Astrocyte (in vitro differentiated cells and primary cell): ENCODE data around the gene TNFAIP8L2. TPM values are rescaled to one million over a fixed set of nuclear protein-coding genes. Genes with fewer than 3 reads are reported as not detected.

Source experiments
- DNase-seq: peaks from one replicate; pipeline ENCODE4 v3.0.0-alpha.2; 2010; ENCODE audit warnings: low read depth
- FAIRE-seq: peaks from 2 replicates; lab custom pipeline; 2011; peaks lifted over from hg19 to GRCh38; lab: Jason Lieb, UNC
- H2AFZ ChIP-seq: 2 replicates; pipeline ENCODE4 v1.6.0; 2012; ENCODE audit warnings: low read depth, low read length, inconsistent platforms
- H3K27ac ChIP-seq: 2 replicates; pipeline ENCODE4 v1.5.1; 2011; ENCODE audit warnings: low read depth, low read length, inconsistent platforms
- H3K27me3 ChIP-seq: 2 replicates; pipeline ENCODE4 v1.6.0; 2011; ENCODE audit warnings: low read length, inconsistent platforms; ENCODE audit not compliant: insufficient read depth
- H3K36me3 ChIP-seq: 2 replicates; pipeline ENCODE4 v1.5.1; 2011; ENCODE audit warnings: low read length, inconsistent platforms; ENCODE audit not compliant: insufficient read depth
- H3K4me1 ChIP-seq: 2 replicates; pipeline ENCODE4 v1.5.1; 2011; ENCODE audit warnings: low read length, inconsistent platforms; ENCODE audit not compliant: insufficient read depth
- H3K4me2 ChIP-seq: 2 replicates; pipeline ENCODE4 v1.6.0; 2012; ENCODE audit warnings: low read length, inconsistent platforms
- H3K4me3 ChIP-seq: 2 replicates; pipeline ENCODE4 v1.5.1; 2011; ENCODE audit warnings: low read depth, mild to moderate bottlenecking, low read length, inconsistent platforms; ENCODE audit not compliant: insufficient read depth
- H3K79me2 ChIP-seq: 2 replicates; pipeline ENCODE4 v1.6.0; 2012; ENCODE audit warnings: mild to moderate bottlenecking, low read length, inconsistent platforms; ENCODE audit not compliant: insufficient read depth
- H3K9ac ChIP-seq: 2 replicates; pipeline ENCODE4 v1.6.0; 2012; ENCODE audit warnings: mild to moderate bottlenecking, low read length, inconsistent platforms
- H3K9me3 ChIP-seq: 2 replicates; pipeline ENCODE4 v1.5.1; 2012; ENCODE audit warnings: low read depth, mild to moderate bottlenecking, low read length, inconsistent platforms; ENCODE audit not compliant: insufficient read depth
- H4K20me1 ChIP-seq: 2 replicates; pipeline ENCODE4 v1.6.0; 2012; ENCODE audit warnings: low read length, inconsistent platforms; ENCODE audit not compliant: insufficient read depth
- H3K27ac Mint-ChIP-seq: one replicate; pipeline ENCODE4 v1.8.0; 2021; ENCODE audit warnings: mild to moderate bottlenecking, mixed read lengths; ENCODE audit not compliant: unreplicated experiment
- H3K27me3 Mint-ChIP-seq: one replicate; pipeline ENCODE4 v1.8.0; 2021; ENCODE audit warnings: low read depth, mixed read lengths; ENCODE audit not compliant: unreplicated experiment
- H3K36me3 Mint-ChIP-seq: one replicate; pipeline ENCODE4 v1.8.0; 2021; ENCODE audit warnings: low read depth, mixed read lengths; ENCODE audit not compliant: unreplicated experiment
- H3K4me1 Mint-ChIP-seq: one replicate; pipeline ENCODE4 v1.8.0; 2021; ENCODE audit warnings: low read depth, mixed read lengths; ENCODE audit not compliant: unreplicated experiment
- H3K4me3 Mint-ChIP-seq: one replicate; pipeline ENCODE4 v1.8.0; 2021; ENCODE audit warnings: mild to moderate bottlenecking, moderate library complexity, mixed read lengths; ENCODE audit not compliant: unreplicated experiment
- H3K9me3 Mint-ChIP-seq: one replicate; pipeline ENCODE4 v1.8.0; 2021; ENCODE audit warnings: mild to moderate bottlenecking, mixed read lengths; ENCODE audit not compliant: unreplicated experiment
- EZH2 ChIP-seq: IDR thresholded peaks from 2 replicates; pipeline ENCODE4 v1.6.1; 2012; ENCODE audit warnings: mild to moderate bottlenecking, low read length, inconsistent platforms; ENCODE audit not compliant: insufficient read depth
- total RNA-seq: library from RNA; stranded (reverse); gene quantifications from 2 replicates; pipeline ENCODE4 v1.2.1, GENCODE V29; 2021
- TF ChIP-seq, protein P1 (sequence below): IDR thresholded peaks from 2 replicates; pipeline ENCODE4 v1.5.1; 2011; ENCODE audit warnings: low read depth, mild to moderate bottlenecking, inconsistent platforms, low read length, moderate library complexity; ENCODE audit not compliant: insufficient read depth

The TNFAIP8L2 gene
- total RNA-seq, 1 donor from 2014 or later = not detected

DNA sequence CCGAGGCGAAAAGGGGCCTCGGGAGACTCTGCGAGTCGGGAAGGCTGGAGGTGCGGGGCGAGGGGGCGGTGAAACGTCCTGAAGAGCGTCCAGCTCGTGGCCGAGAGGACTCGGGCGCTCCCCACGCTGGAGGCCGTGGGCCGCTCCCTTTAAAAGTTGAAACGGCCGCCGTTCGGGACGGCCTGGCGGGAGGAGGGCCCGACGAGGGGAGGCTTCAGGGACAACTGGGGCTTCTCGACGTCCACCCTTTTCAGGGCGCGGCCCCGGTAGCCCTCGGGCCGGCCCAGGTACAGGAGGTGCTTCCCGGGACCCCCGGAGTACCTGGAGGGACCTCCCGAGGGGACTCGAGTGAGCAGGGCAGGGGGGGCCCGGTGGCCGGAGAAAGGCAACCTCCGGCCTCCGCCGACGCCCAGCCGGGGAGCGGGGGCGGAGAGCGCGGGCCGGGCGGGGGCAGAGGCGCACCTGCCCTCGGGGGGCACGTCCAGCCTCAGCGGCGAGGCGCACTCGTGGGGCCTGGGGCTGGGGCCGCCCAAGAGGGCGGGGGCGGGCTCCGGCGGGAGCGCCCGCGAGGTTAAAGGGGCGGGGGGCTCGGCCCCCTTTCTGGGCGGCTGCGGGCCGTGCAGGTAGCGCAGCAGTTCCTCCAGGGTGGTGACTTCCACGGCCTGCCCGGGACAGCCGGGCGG is 24.0 kb upstream of the TNFAIP8L2 start:
- H3K9ac ChIP-seq = peak overlapping the region; percentile 52
- no peak for DNase-seq
- peaks cover 27% of the 10 kb centered on the region for H3K36me3 Mint-ChIP-seq
- H3K4me1 Mint-ChIP-seq = no peaks in the 10 kb centered on the region
- H3K9me3 ChIP-seq = no peaks in the 10 kb centered on the region
- H3K4me3 Mint-ChIP-seq = no peak overlapping the region
- peaks cover 2% of the 10 kb centered on the region for H3K27me3 ChIP-seq
- peaks cover 2% of the 10 kb centered on the region for H3K9me3 Mint-ChIP-seq
- H3K4me2 ChIP-seq = peak overlapping the region; percentile 83
- FAIRE-seq = no peak
- no peaks in the 10 kb centered on the region for H4K20me1 ChIP-seq
- H2AFZ ChIP-seq = peak overlapping the region; percentile 79
- no peaks in the 10 kb centered on the region for H3K79me2 ChIP-seq
- TF ChIP-seq, protein P1, sequence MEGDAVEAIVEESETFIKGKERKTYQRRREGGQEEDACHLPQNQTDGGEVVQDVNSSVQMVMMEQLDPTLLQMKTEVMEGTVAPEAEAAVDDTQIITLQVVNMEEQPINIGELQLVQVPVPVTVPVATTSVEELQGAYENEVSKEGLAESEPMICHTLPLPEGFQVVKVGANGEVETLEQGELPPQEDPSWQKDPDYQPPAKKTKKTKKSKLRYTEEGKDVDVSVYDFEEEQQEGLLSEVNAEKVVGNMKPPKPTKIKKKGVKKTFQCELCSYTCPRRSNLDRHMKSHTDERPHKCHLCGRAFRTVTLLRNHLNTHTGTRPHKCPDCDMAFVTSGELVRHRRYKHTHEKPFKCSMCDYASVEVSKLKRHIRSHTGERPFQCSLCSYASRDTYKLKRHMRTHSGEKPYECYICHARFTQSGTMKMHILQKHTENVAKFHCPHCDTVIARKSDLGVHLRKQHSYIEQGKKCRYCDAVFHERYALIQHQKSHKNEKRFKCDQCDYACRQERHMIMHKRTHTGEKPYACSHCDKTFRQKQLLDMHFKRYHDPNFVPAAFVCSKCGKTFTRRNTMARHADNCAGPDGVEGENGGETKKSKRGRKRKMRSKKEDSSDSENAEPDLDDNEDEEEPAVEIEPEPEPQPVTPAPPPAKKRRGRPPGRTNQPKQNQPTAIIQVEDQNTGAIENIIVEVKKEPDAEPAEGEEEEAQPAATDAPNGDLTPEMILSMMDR = no peak
- TF ChIP-seq EZH2 = no peak
- no peak overlapping the region for H3K4me3 ChIP-seq
- H3K27me3 Mint-ChIP-seq = peaks cover 39% of the 10 kb centered on the region
- H3K27ac ChIP-seq = no peak overlapping the region
- no peaks in the 10 kb centered on the region for H3K36me3 ChIP-seq
- H3K4me1 ChIP-seq = peaks cover 9% of the 10 kb centered on the region
- H3K27ac Mint-ChIP-seq = no peak overlapping the region

DNA sequence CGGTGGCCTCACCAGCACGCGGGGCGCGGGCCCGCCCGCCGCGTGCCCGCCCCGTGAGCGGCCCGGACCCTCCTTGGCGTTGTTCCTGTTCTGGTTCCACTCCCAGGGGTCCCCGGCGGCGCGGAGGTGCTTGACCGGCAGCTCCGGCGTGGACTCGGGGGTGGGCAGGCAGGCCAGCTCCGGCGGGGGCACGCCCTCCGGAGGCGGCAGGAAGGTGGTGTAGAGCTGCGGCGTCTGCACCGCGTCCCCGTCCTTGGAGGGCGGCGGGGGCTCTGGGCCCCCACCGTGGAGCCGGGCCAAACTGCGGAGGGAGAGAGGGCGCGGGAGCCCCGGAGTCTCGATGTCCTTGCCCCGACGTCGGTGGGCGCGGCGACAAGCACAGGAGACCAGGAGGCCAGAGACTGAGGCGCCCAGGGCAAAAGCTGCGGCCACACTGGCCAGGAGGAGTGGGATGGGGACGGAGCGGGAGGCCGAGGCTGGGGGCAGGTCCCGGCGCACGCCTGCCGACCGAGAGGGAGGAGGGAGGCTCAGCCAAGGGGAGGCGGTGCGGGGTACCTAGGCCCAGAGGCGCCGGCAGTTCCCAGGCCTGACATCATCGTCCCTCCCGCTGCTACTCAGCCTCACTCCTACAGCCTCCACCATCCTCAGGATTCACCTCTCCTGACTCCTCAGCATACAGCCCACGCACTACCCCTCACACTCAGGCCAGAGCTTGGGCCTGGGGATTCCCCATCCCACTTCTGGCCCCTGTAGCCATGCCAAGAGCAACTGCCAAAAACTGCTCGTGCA is 23.2 kb upstream of the TNFAIP8L2 start:
- Mint-ChIP-seq H3K4me1 (no peaks in the 10 kb centered on the region), H3K4me3 (no peak overlapping the region), H3K27me3 (peaks cover 39% of the 10 kb centered on the region), H3K36me3 (peaks cover 30% of the 10 kb centered on the region), H3K9me3 (peaks cover 2% of the 10 kb centered on the region), H3K27ac (no peak overlapping the region)
- Histone ChIP-seq H4K20me1 (no peaks in the 10 kb centered on the region), H3K27ac (no peak overlapping the region), H3K9ac (no peak overlapping the region), H3K27me3 (peaks cover 2% of the 10 kb centered on the region), H3K79me2 (no peaks in the 10 kb centered on the region), H3K36me3 (no peaks in the 10 kb centered on the region), H3K4me1 (peaks cover 9% of the 10 kb centered on the region), H2AFZ (no peak overlapping the region), H3K4me2 (no peak overlapping the region), H3K4me3 (no peak overlapping the region), H3K9me3 (no peaks in the 10 kb centered on the region)
- DNase-seq (no peak), FAIRE-seq (no peak)
- TF ChIP-seq, protein P1 = no peak
- TF ChIP-seq EZH2 = no peak
